Endothelial cell of hepatic sinusoid (primary cell): ENCODE measurements around the gene ZIC1.

Source experiments
- in situ Hi-C: cut with HindIII; loops from 2 replicates; pipeline ENCODE4 v1.10.0; 2017; ENCODE audit warnings: low sequenced_read_pairs

The ZIC1 gene

DNA sequence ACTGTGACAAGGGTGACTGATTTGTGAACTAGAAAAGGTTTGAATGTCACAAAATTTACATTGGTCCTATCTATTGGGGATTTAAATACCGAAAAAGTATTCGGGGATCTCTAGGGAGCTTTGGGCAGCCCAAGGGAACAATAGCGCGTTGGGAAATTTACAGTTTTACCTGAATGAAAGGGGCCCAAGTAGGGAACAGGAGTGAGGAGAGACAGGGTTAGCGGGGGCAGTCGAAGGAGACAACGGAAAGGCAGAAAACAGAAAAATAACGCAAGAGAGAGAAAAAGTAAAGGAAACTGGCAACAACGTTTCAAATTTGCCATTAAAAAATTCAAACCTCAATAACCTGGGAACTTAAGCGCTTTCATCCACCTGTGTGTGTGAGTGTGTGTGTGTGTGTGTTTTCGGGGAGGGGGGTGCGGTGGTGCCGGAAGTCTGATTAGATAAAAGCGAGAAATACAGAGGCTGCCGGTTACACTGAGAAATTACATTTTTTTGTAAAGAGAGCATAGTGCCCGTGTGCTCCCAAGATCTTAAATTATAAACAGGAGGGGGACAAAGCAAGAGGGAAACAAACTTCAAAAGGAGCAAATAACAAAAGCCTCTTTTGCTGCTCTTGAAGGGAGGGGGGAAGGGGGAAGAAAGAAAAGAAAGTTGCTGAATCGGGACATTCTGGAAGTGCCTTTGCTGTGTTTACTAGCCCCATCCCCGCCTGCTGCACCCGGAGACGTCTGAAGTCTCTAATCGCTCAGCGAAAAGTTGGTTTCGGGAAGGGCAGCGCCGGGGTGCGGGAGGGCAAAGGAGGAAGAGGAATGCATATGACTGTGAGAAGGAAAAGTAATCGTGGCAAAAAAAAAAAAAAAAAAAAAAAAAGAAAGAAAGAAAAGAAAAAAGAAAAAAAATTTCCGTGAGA is 721 bp upstream of the ZIC1 start:
- in situ Hi-C loops = no loop called here

- in situ Hi-C loops = no loop called here
These were observed 956 bp downstream of the ZIC1 start for GRCh38 chr3:147410116-147410525.

DNA sequence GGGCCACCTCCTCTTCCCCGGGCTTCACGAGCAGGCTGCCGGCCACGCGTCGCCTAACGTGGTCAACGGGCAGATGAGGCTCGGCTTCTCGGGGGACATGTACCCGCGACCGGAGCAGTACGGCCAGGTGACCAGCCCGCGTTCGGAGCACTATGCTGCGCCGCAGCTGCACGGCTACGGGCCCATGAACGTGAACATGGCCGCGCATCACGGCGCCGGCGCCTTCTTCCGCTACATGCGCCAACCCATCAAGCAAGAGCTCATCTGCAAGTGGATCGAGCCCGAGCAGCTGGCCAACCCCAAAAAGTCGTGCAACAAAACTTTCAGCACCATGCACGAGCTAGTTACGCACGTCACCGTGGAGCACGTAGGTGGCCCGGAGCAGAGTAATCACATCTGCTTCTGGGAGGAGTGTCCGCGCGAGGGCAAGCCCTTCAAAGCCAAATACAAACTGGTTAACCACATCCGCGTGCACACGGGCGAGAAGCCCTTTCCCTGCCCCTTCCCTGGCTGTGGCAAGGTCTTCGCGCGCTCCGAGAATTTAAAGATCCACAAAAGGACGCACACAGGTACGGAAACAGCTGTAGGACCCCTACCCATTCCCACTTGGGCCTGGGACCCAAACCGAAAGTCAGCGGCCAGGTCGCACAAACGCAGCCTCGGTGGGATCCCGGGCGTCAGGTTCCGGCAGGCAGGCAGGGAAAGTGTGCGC is 1.5 kb downstream of the ZIC1 start:
- in situ Hi-C loops = no loop called here

DNA sequence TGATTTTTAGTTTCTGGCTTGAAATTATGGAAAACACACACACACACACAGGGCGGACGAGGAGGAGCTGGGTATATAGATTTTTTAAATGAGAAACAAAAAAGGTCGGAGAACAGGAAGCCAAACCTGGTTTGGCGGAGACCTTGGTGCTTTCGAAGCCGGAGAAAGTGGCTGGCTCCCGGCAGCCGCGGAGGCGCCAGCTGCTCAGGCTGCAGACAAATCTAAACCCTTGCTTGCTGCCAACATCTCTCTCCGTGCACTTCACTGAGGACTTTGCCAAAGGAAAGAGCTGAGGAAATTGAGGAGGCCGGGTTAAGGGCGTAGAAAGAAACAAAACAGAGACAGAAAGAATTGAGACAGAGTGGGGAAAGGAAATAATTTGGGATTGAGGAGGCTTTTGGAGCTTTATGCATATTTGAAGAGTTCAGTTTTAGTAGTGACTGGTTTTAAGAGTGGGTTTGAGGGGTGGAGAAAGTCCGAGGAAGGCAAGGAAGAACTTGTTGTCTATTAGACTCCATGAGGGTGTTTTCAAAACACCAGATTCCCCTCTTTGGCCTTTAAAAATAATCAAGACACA is 2.2 kb downstream of the ZIC1 start:
- in situ Hi-C loops = no loop called here

GRCh38 chr3:147411815-147412241 is 2.7 kb downstream of the ZIC1 start:
- in situ Hi-C loops = no loop called here

DNA sequence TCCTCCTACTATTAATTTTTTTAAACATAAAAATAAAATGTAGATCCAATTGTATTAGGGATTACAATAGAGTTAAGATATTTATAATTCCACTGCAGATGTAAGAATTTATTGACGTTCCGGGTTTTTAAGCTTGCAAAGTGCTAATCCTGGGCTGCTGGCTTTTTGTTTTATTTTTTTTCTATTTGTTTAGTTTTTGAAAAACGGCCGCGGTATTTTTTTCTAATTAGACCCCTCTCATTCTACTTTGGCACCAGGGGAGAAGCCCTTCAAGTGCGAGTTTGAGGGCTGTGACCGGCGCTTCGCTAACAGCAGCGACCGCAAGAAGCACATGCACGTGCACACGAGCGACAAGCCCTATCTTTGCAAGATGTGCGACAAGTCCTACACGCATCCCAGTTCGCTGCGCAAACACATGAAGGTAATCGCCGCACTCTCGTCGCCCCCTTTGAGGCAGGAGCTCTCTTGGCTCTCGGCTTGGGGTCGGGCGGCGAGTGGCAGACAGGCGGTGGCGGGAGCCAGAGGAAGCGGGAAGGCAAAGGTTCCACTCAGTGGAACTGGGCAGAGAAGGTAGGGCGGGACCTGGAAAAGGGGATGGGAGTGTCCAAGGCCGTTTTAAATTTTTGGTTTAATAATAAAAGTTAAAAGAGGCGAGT is 3.2 kb downstream of the ZIC1 start:
- in situ Hi-C loops = no loop called here

DNA sequence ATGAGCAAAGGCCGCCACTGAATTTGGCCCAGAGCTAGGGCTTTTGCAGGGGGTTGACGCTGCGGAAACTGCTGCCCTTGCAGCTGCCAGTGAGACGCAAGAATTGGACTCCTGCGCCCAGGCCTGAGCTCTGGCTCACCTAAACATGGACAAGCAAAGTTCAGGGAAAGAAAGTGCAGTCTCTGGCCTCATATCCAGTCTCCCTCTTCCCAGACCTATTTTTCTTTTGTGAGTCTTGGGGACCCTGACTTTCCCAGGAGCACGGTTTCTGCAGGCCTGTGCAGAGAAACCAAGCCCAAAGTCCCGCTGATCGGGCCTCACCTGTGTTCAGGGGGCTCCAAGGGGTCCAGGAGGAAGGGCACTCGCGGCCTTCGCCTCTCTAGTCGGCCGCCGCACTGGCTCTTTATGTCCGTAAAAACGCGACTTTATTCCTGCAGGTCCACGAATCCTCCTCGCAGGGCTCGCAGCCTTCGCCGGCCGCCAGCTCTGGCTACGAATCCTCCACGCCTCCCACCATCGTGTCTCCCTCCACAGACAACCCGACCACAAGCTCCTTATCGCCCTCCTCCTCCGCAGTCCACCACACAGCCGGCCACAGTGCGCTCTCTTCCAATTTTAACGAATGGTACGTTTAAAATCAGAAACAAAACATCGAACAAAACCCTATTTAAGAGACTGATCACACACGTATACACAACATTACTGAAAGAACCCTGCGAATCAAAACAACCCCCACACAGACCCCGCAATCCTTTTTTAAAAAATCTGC is 3.9 kb downstream of the ZIC1 start:
- in situ Hi-C loops = no loop called here

GRCh38 chr3:147413686-147414389 is 4.7 kb downstream of the ZIC1 start:
- in situ Hi-C loops = no loop called here

- in situ Hi-C loops = no loop called here
These were observed 5.4 kb downstream of the ZIC1 start for GRCh38 chr3:147414390-147415138.

- in situ Hi-C loops = no loop called here
These were observed 6.1 kb downstream of the ZIC1 start for GRCh38 chr3:147415286-147415685.

GRCh38 chr3:147415874-147416273 is 6.7 kb downstream of the ZIC1 start:
- in situ Hi-C loops = no loop called here

DNA sequence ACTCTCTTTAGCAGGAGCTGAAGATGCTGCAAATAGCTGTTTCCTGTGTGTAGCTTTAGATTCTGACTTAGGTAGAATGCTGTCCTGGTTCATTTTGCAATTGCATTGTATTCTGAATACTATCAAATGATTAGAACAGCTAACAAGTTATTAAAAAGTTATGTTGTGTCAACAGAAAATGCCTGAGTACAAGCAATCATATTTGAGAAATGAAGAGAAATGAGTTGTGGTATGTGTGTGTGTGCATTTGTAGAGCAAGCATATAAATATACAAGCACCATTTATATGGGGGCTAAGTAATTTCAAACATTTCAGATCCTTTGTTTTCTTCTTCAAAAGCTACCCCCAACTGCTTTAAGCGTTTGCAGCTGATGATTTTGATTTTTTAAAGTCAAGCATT is 7.8 kb downstream of the ZIC1 start:
- in situ Hi-C loops = no loop called here

DNA sequence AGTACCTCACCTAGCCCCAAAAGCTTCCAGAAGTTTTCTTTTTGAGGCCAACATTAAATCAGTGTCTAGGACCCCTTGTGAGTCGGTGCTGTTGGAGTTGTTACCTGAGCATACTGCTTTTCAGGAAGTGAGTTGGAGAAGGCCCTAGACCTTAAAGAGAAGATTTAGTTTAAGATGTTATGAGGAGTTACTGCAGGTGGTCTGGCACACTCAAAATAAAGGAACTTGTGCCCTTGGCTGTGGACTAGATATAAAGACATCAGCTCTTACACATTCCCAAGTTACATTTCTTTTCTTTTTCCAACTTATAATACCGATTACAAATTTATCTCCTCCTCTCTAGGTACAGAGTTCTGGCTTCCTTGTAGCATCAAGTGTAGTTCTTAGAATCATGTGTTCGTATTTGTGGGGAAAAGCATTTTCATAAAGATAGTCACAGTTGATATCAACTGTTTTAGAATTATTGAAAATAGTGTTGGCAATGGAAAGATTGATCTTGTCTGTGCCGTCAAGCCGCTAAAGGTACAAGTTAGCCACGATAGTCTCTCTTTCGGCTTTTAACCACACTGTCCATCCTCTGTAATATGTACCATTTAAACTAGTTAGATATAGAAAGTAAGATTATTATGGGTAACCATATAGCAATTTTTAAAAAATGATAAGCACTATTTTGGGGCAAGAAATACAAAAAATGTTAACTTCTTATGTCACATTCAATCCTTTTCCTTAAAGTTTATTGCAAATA is 8.6 kb downstream of the ZIC1 start:
- in situ Hi-C loops = no loop called here

DNA sequence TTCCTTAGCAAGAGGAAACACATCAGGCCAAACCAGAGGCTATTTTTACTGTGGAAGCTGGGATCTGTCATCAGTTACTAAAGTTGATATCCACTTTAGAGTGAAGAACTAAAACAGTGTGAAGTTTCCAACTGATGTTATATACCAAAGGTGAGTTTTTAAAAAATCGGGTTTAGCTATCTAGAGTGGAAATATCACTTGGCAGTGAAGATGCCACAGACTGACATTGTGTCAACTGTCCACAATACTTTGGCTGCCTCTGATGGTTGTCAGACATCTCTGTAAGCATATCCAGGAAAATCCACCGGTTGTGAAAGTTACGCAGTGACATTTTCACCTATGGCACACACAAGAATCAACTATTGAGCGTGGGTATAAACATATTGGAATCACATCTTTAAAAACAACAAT is 9.2 kb downstream of the ZIC1 start:
- in situ Hi-C loops = no loop called here

- in situ Hi-C loops = no loop called here
These were observed 9.9 kb downstream of the ZIC1 start for GRCh38 chr3:147418808-147419701.

DNA sequence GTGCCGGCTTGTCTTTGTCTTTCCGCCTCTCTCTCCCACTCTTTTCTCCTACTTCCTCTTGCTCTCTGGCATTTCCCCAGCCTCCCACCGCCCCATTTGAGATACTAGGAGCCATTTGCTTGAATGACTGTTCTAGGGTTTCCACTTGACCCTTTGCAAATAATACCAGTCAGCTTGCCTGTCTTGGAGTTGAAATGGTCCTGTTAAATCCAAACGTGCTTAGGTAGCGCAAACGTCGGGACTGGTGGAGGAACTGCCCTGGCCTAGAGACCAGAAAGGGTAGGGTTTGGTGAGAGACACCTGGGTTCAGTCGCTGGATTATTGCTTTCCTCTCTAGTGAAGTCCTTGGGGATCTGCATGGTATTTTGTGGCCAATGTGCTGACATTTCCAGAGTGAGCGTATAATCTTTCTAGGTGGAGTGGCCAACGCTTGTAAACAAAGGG is 10.6 kb downstream of the ZIC1 start:
- in situ Hi-C loops = no loop called here
